ENCODE results near the gene TTC7B. TPM values are rescaled to one million over a fixed set of nuclear protein-coding genes. Genes with fewer than 3 reads are reported as not detected.

TTC7B gene
- total RNA-seq, 2 donors from 2014 or later, result 25.0 to 40.7 TPM

GRCh38 chr14:90475298-90475697 lies 340.9 kb downstream of the TTC7B start:
- Histone ChIP-seq H3K4me3 (no peak overlapping the region), H3K4me1 (replicated peaks) (no peaks in the 10 kb centered on the region), H3K9me3 (no peaks in the 10 kb centered on the region), H3K36me3 (no peaks in the 10 kb centered on the region), H3K27ac (no peak overlapping the region), H3K27me3 (replicated peaks; ENCODE audit: insufficient read depth) (no peaks in the 10 kb centered on the region)
- intact Hi-C loops (cut with DNase I), result no loop called here
- no peak for TF ChIP-seq POLR2A (IDR thresholded peaks at IDR 0.05)
- TF ChIP-seq CTCF (IDR thresholded peaks at IDR 0.05), result no peak
- no peak for TF ChIP-seq POLR2AphosphoS5 (IDR thresholded peaks at IDR 0.05)
- WGBS, result 89% methylated on average over 3 of the region's 3 CpGs
- DNase-seq (ENCODE audit: low spot score), result no peak

Other genes starting within 250 kb of the TTC7B start
- gene RPS6KA5, start 244.2 kb upstream of the TTC7B start, total RNA-seq, result 10 to 100 TPM in 1 of 2 donors, 1 to 10 TPM in 1; 8.9 to 10.3 TPM

Measured in prostate gland (tissue), 2 donors.